Esophagus muscularis mucosa (tissue), 3 donors: ENCODE data around the gene ITPKA.

Source experiments
- POLR2A ChIP-seq: fragments of 450-650 bp; IDR thresholded peaks from one replicate; pipeline ENCODE4 v1.6.1; 2017; ENCODE audit warnings: antibody characterized with exemption, moderate library complexity, mild to moderate bottlenecking, low read depth
- TF ChIP-seq, protein P1 (sequence below), 3 experiments: fragments of 200-600 bp in 2 of 3; fragments of 450-650 bp in 1 of 3; sonication (generic) in 2 of 3; IDR thresholded peaks; one replicate each; pipeline ENCODE4 v1.5.1; 2017 to 2019; ENCODE audit warnings: antibody characterized with exemption in 3 of 3, mild to moderate bottlenecking in 2 of 3, moderate library complexity in 1 of 3

DNA sequence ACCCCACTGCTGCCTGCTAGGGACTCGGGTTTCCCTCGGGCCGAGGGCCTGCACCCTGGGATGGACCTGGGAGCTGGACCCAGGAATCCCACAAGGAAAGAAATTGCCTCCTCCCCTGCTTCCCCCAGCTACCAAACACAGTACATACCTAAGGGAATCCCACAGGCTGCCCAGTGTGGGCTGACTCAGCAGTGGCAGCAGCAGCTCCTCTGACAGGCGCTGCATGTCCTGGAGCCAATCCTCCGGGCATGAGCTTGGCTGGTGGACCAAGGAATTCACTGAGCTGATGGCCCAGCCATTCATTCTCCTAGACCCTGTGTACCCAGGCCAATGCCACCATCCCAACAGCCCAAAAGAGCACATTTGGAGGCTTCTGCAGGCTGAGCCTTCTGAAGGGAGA, 29.4 kb downstream of the ITPKA start:
- TF ChIP-seq POLR2A, result no peak
- TF ChIP-seq, protein P1, sequence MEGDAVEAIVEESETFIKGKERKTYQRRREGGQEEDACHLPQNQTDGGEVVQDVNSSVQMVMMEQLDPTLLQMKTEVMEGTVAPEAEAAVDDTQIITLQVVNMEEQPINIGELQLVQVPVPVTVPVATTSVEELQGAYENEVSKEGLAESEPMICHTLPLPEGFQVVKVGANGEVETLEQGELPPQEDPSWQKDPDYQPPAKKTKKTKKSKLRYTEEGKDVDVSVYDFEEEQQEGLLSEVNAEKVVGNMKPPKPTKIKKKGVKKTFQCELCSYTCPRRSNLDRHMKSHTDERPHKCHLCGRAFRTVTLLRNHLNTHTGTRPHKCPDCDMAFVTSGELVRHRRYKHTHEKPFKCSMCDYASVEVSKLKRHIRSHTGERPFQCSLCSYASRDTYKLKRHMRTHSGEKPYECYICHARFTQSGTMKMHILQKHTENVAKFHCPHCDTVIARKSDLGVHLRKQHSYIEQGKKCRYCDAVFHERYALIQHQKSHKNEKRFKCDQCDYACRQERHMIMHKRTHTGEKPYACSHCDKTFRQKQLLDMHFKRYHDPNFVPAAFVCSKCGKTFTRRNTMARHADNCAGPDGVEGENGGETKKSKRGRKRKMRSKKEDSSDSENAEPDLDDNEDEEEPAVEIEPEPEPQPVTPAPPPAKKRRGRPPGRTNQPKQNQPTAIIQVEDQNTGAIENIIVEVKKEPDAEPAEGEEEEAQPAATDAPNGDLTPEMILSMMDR (IDR thresholded peaks at IDR 0.05), result no peak
